ENCODE measurements around the gene C1QTNF9. TPM values are rescaled to one million over a fixed set of nuclear protein-coding genes. Genes with fewer than 3 reads are reported as not detected.

C1QTNF9 gene
- total and polyA plus RNA-seq, 4 donors: 0.10 to 0.25 (median 0.19) TPM; not detected in 1

- TF ChIP-seq HNF4A (conservative IDR thresholded peaks at IDR 0.05): no peak
- TF ChIP-seq FOXA2 (IDR thresholded peaks at IDR 0.05): no peak
- TF ChIP-seq MAX (IDR thresholded peaks at IDR 0.05): no peak
These were observed 45.7 kb upstream of the C1QTNF9 start (continued) for GRCh38 chr13:24263632-24264031.

- Histone ChIP-seq H3K4me1 (ENCODE audit: control insufficient read depth in 4 of 4, insufficient read depth in 4 of 4, low read length in 3 of 4) (peaks cover 3 to 32% (median 20%) of the 10 kb centered on the region in 4 donors), H3K36me3 (ENCODE audit: control insufficient read depth in 4 of 4, insufficient read depth in 3 of 4, low read depth in 1 of 4, low read length in 3 of 4) (peaks cover 0 to 2% (median 0%) of the 10 kb centered on the region in 4 donors), H3K27me3 (ENCODE audit: control insufficient read depth in 4 of 4, insufficient read depth in 4 of 4, low read length in 3 of 4) (no peaks in the 10 kb centered on the region), H3K9me3 (ENCODE audit: control insufficient read depth in 4 of 4, low read length in 3 of 4) (no peaks in the 10 kb centered on the region), H3K4me3 (ENCODE audit: low read depth in 1 of 3, low read length in 3 of 3) (no peak overlapping the region), H3K9ac (ENCODE audit: low read depth in 1 of 2, low read length in 2 of 2) (no peak overlapping the region), H3K27ac (ENCODE audit: low read depth in 1 of 2, low read length in 2 of 2) (no peak overlapping the region)
- 82% methylated on average over 8 of the region's 8 CpGs for WGBS
- TF ChIP-seq RXRA (IDR thresholded peaks at IDR 0.05) (no peak), SP1 (IDR thresholded peaks at IDR 0.05) (no peak), NR2F2 (IDR thresholded peaks at IDR 0.05) (no peak), YY1 (IDR thresholded peaks at IDR 0.05) (no peak), RAD21 (IDR thresholded peaks at IDR 0.05) (no peak), MAX (IDR thresholded peaks at IDR 0.05) (no peak), FOXA2 (IDR thresholded peaks at IDR 0.05) (no peak), HNF4G (IDR thresholded peaks at IDR 0.05) (no peak), REST (IDR thresholded peaks at IDR 0.05) (no peak), JUND (IDR thresholded peaks at IDR 0.05) (no peak), CTCF (IDR thresholded peaks at IDR 0.05; ENCODE audit: low read depth, low read length, missing input control) (no peak), HNF4A (conservative IDR thresholded peaks at IDR 0.05) (no peak)
- DNase-seq (ENCODE audit: low spot score): no peak
These were observed 44.4 kb upstream of the C1QTNF9 start for GRCh38 chr13:24264976-24265375.

- WGBS: 92% methylated on average over 3 of the region's 3 CpGs
- no peaks in the 10 kb centered on the region for H3K27me3 ChIP-seq (ENCODE audit: control insufficient read depth in 4 of 4, insufficient read depth in 4 of 4, low read length in 3 of 4)
- no peak for TF ChIP-seq FOXA1 (IDR thresholded peaks at IDR 0.05)
- TF ChIP-seq GABPA (IDR thresholded peaks at IDR 0.05 in 1 of 2, conservative IDR thresholded peaks at IDR 0.05 in 1 of 2): no peak
- no peaks in the 10 kb centered on the region for H3K9me3 ChIP-seq (ENCODE audit: control insufficient read depth in 4 of 4, low read length in 3 of 4)
- peaks cover 0 to 2% (median 0%) of the 10 kb centered on the region in 4 donors for H3K36me3 ChIP-seq (ENCODE audit: control insufficient read depth in 4 of 4, insufficient read depth in 3 of 4, low read depth in 1 of 4, low read length in 3 of 4)
- no peak for DNase-seq (ENCODE audit: low spot score)
- H3K4me3 ChIP-seq (ENCODE audit: low read depth in 1 of 3, low read length in 3 of 3): no peak overlapping the region
- H3K4me1 ChIP-seq (ENCODE audit: control insufficient read depth in 4 of 4, insufficient read depth in 4 of 4, low read length in 3 of 4): peaks cover 3 to 37% (median 22%) of the 10 kb centered on the region in 4 donors
- no peak overlapping the region for H3K9ac ChIP-seq (ENCODE audit: low read depth in 1 of 2, low read length in 2 of 2)
- H3K27ac ChIP-seq (ENCODE audit: low read depth in 1 of 2, low read length in 2 of 2): no peak overlapping the region
These were observed 43.9 kb upstream of the C1QTNF9 start for GRCh38 chr13:24265453-24265852.

All from liver (tissue), 9 donors.